Neural progenitor cell (in vitro differentiated cells): ENCODE measurements around the gene ARHGAP26. TPM values are rescaled to one million over a fixed set of nuclear protein-coding genes. Genes with fewer than 3 reads are reported as not detected.

Experiments
- DNase-seq: peaks from one replicate; pipeline ENCODE4 v3.0.0-alpha.2; 2016; ENCODE audit warnings: low spot score
- H2AFZ ChIP-seq: fragments of 200-600 bp; sonication (generic); replicated peaks from 2 replicates; pipeline ENCODE4 v1.6.1; 2016; ENCODE audit warnings: antibody characterized with exemption
- H3F3A ChIP-seq: fragments of 200-600 bp; sonication (generic); 2 replicates; pipeline ENCODE4 v1.6.1; 2016; ENCODE audit warnings: antibody characterized with exemption, low read depth
- H3K27ac ChIP-seq: fragments of 200-600 bp; sonication (generic); 2 replicates; pipeline ENCODE4 v1.5.1; 2016; ENCODE audit warnings: mild to moderate bottlenecking
- H3K27me3 ChIP-seq: fragments of 200-600 bp; sonication (generic); 2 replicates; pipeline ENCODE4 v1.6.1; 2016; ENCODE audit warnings: mild to moderate bottlenecking, moderate library complexity
- H3K36me3 ChIP-seq: fragments of 200-600 bp; sonication (generic); 2 replicates; pipeline ENCODE4 v1.5.1; 2016
- H3K4me1 ChIP-seq: fragments of 200-600 bp; sonication (generic); 2 replicates; pipeline ENCODE4 v1.6.1; 2016; ENCODE audit warnings: mixed run types
- H3K4me2 ChIP-seq: fragments of 200-600 bp; sonication (generic); 2 replicates; pipeline ENCODE4 v1.6.1; 2016
- H3K4me3 ChIP-seq: fragments of 200-600 bp; sonication (generic); 2 replicates; pipeline ENCODE4 v1.5.1; 2016
- H3K79me2 ChIP-seq: fragments of 200-600 bp; sonication (generic); 2 replicates; pipeline ENCODE4 v1.6.1; 2016; ENCODE audit warnings: low read depth
- H3K9ac ChIP-seq: fragments of 200-600 bp; sonication (generic); 2 replicates; pipeline ENCODE4 v1.6.1; 2016
- H3K9me3 ChIP-seq: fragments of 200-600 bp; sonication (generic); 2 replicates; pipeline ENCODE4 v1.5.1; 2016; ENCODE audit warnings: low read depth
- H4K20me1 ChIP-seq: fragments of 200-600 bp; sonication (generic); 2 replicates; pipeline ENCODE4 v1.6.1; 2016; ENCODE audit warnings: low read depth
- H3K27ac Mint-ChIP-seq: 3 replicates; pipeline ENCODE4 v1.8.0; 2021; ENCODE audit warnings: mixed read lengths
- H3K27me3 Mint-ChIP-seq: 2 replicates; pipeline ENCODE4 v1.8.0; 2022; ENCODE audit warnings: low read depth, mild to moderate bottlenecking, inconsistent platforms, moderate library complexity, mixed read lengths; ENCODE audit not compliant: insufficient read depth
- H3K36me3 Mint-ChIP-seq: 3 replicates; pipeline ENCODE4 v1.8.0; 2021; ENCODE audit warnings: mixed read lengths
- H3K4me1 Mint-ChIP-seq: 3 replicates; pipeline ENCODE4 v1.8.0; 2021; ENCODE audit warnings: mixed read lengths
- H3K4me3 Mint-ChIP-seq: 3 replicates; pipeline ENCODE4 v1.8.0; 2021; ENCODE audit warnings: mild to moderate bottlenecking, moderate library complexity, mixed read lengths
- H3K9me3 Mint-ChIP-seq: 3 replicates; pipeline ENCODE4 v1.8.0; 2020; ENCODE audit warnings: mixed read lengths
- CTCF ChIP-seq: fragments of 200-600 bp; sonication (generic); IDR thresholded peaks from 2 replicates; pipeline ENCODE4 v1.5.1; 2017; ENCODE audit warnings: antibody characterized with exemption, mild to moderate bottlenecking
- EZH2 ChIP-seq: fragments of 200-600 bp; sonication (generic); IDR thresholded peaks from 2 replicates; pipeline ENCODE4 v1.6.1; 2017; ENCODE audit warnings: antibody characterized with exemption, mild to moderate bottlenecking, moderate library complexity
- EZH2phosphoT487 ChIP-seq: fragments of 200-600 bp; sonication (generic); IDR thresholded peaks from 2 replicates; pipeline ENCODE4 v1.6.1; 2017; ENCODE audit warnings: antibody characterized with exemption
- total RNA-seq: library from RNA; depleted of rRNA; stranded (reverse); fragments of >200 nt; gene quantifications from 2 replicates; pipeline ENCODE4 v1.2.3, GENCODE V29; 2015; ENCODE audit warnings: low replicate concordance

ARHGAP26 gene
- total RNA-seq, 1 donor from 2014 or later, result 7.0 TPM

- Histone ChIP-seq H2AFZ (no peak overlapping the region), H3K4me1 (no peaks in the 10 kb centered on the region), H3K79me2 (no peaks in the 10 kb centered on the region), H3K27ac (no peak overlapping the region), H3K27me3 (no peaks in the 10 kb centered on the region), H4K20me1 (no peaks in the 10 kb centered on the region), H3K4me3 (no peak overlapping the region), H3K36me3 (no peaks in the 10 kb centered on the region), H3K4me2 (no peak overlapping the region), H3K9ac (no peak overlapping the region), H3F3A (peaks cover 4% of the 10 kb centered on the region), H3K9me3 (no peaks in the 10 kb centered on the region)
- Mint-ChIP-seq H3K4me3 (no peak overlapping the region), H3K27ac (no peak overlapping the region), H3K27me3 (peaks cover 2% of the 10 kb centered on the region), H3K4me1 (peaks cover 12% of the 10 kb centered on the region), H3K9me3 (no peaks in the 10 kb centered on the region), H3K36me3 (no peaks in the 10 kb centered on the region)
- DNase-seq, result no peak
- no peak for TF ChIP-seq EZH2phosphoT487
- TF ChIP-seq EZH2, result no peak
- no peak for TF ChIP-seq CTCF
Observed at GRCh38 chr5:142918959-142919635, 148.9 kb downstream of the ARHGAP26 start.

GRCh38 chr5:142920849-142921612 is 150.9 kb downstream of the ARHGAP26 start:
- Mint-ChIP-seq H3K4me1 (no peaks in the 10 kb centered on the region), H3K4me3 (no peak overlapping the region), H3K36me3 (no peaks in the 10 kb centered on the region), H3K9me3 (no peaks in the 10 kb centered on the region), H3K27me3 (no peaks in the 10 kb centered on the region), H3K27ac (no peak overlapping the region)
- H3K4me1 ChIP-seq, result no peaks in the 10 kb centered on the region
- H3K27me3 ChIP-seq, result no peaks in the 10 kb centered on the region
- TF ChIP-seq EZH2phosphoT487, result no peak
- no peak for TF ChIP-seq EZH2
- no peak for TF ChIP-seq CTCF
- H3K9ac ChIP-seq, result no peak overlapping the region
- H3K27ac ChIP-seq, result no peak overlapping the region
- H3K4me3 ChIP-seq, result no peak overlapping the region
- no peaks in the 10 kb centered on the region for H4K20me1 ChIP-seq
- H3K79me2 ChIP-seq, result no peaks in the 10 kb centered on the region
- no peaks in the 10 kb centered on the region for H3F3A ChIP-seq
- no peak overlapping the region for H3K4me2 ChIP-seq
- no peak for DNase-seq
- H3K9me3 ChIP-seq, result no peaks in the 10 kb centered on the region
- H2AFZ ChIP-seq, result no peak overlapping the region
- H3K36me3 ChIP-seq, result no peaks in the 10 kb centered on the region

- H4K20me1 ChIP-seq, result no peaks in the 10 kb centered on the region
- H3K79me2 ChIP-seq, result no peaks in the 10 kb centered on the region
- no peak overlapping the region for H3K4me2 ChIP-seq
- no peaks in the 10 kb centered on the region for H3K36me3 ChIP-seq
- H3K27me3 Mint-ChIP-seq, result no peaks in the 10 kb centered on the region
- no peaks in the 10 kb centered on the region for H3K9me3 ChIP-seq
- H3K36me3 Mint-ChIP-seq, result no peaks in the 10 kb centered on the region
- no peak overlapping the region for H3K27ac ChIP-seq
- no peaks in the 10 kb centered on the region for H3F3A ChIP-seq
- no peaks in the 10 kb centered on the region for H3K4me1 ChIP-seq
- H3K4me3 Mint-ChIP-seq, result no peak overlapping the region
- H3K27me3 ChIP-seq, result no peaks in the 10 kb centered on the region
- no peak overlapping the region for H2AFZ ChIP-seq
- H3K27ac Mint-ChIP-seq, result no peak overlapping the region
- no peaks in the 10 kb centered on the region for H3K9me3 Mint-ChIP-seq
- TF ChIP-seq EZH2phosphoT487 (no peak), EZH2 (no peak), CTCF (peak; percentile 60)
- DNase-seq, result peak; percentile 50
- no peak overlapping the region for H3K9ac ChIP-seq
- no peaks in the 10 kb centered on the region for H3K4me1 Mint-ChIP-seq
- H3K4me3 ChIP-seq, result no peak overlapping the region
Observed at GRCh38 chr5:142922223-142922952, 152.2 kb downstream of the ARHGAP26 start.
